Keratinocyte (primary cell): ENCODE measurements around the gene ARFGAP3. TPM values are rescaled to one million over a fixed set of nuclear protein-coding genes. Genes with fewer than 3 reads are reported as not detected.

ENCODE experiments used
- DNase-seq: peaks from one replicate; pipeline ENCODE4 v3.0.0-alpha.2; 2011; ENCODE audit warnings: low read depth, missing footprints, low spot score
- FAIRE-seq: peaks from 2 replicates; lab custom pipeline; 2011; peaks lifted over from hg19 to GRCh38; lab: Jason Lieb, UNC
- H2AFZ ChIP-seq: 2 replicates; pipeline ENCODE4 v1.6.0; 2012; ENCODE audit warnings: low read length, control low read depth, inconsistent platforms; ENCODE audit not compliant: control insufficient read depth
- H3K27ac ChIP-seq: 2 replicates; pipeline ENCODE4 v1.5.1; 2011; ENCODE audit warnings: low read length; ENCODE audit not compliant: control insufficient read depth, insufficient read depth
- H3K27me3 ChIP-seq: 3 replicates; pipeline ENCODE4 v1.6.0; 2011; ENCODE audit warnings: low read length; ENCODE audit not compliant: control insufficient read depth, insufficient read depth; ENCODE audit errors: extremely low read depth
- H3K36me3 ChIP-seq, 2 experiments: 2 replicates in 1 of 2; 3 replicates in 1 of 2; pipeline ENCODE4 v1.5.1; 2011; ENCODE audit warnings: low read length in 2 of 2, mild to moderate bottlenecking in 1 of 2; ENCODE audit not compliant: control insufficient read depth in 2 of 2, insufficient read depth in 2 of 2; ENCODE audit errors: extremely low read depth in 1 of 2
- H3K4me1 ChIP-seq: 3 replicates; pipeline ENCODE4 v1.5.1; 2011; ENCODE audit warnings: low read length; ENCODE audit not compliant: control insufficient read depth, insufficient read depth; ENCODE audit errors: extremely low read depth
- H3K4me2 ChIP-seq: 3 replicates; pipeline ENCODE4 v1.6.0; 2011; ENCODE audit warnings: low read depth, low read length; ENCODE audit not compliant: control insufficient read depth, insufficient read depth; ENCODE audit errors: extremely low read depth
- H3K4me3 ChIP-seq, 3 experiments: fragments of 200-600 bp in 1 of 3; sonication (generic) in 1 of 3; 2 replicates in 2 of 3; 3 replicates in 1 of 3; pipeline ENCODE4 v1.5.1; 2011 to 2016; ENCODE audit warnings: low read length in 3 of 3, mild to moderate bottlenecking in 3 of 3, control low read depth in 2 of 3, inconsistent platforms in 1 of 3, low read depth in 1 of 3, mixed read lengths in 1 of 3, mixed run types in 1 of 3, moderate library complexity in 1 of 3; ENCODE audit not compliant: control insufficient read depth in 2 of 3, insufficient read depth in 2 of 3; ENCODE audit errors: extremely low read depth in 1 of 3
- H3K79me2 ChIP-seq: 2 replicates; pipeline ENCODE4 v1.6.0; 2012; ENCODE audit warnings: low read length; ENCODE audit not compliant: control insufficient read depth, insufficient read depth
- H3K9ac ChIP-seq: 3 replicates; pipeline ENCODE4 v1.6.0; 2011; ENCODE audit warnings: low read length; ENCODE audit not compliant: control insufficient read depth, insufficient read depth; ENCODE audit errors: extremely low read depth
- H3K9me1 ChIP-seq: 3 replicates; pipeline ENCODE4 v1.6.0; 2011; ENCODE audit warnings: low read length; ENCODE audit not compliant: control insufficient read depth, insufficient read depth; ENCODE audit errors: extremely low read depth
- H3K9me3 ChIP-seq: 2 replicates; pipeline ENCODE4 v1.5.1; 2012; ENCODE audit warnings: low read depth, low read length; ENCODE audit not compliant: control insufficient read depth
- H4K20me1 ChIP-seq: 3 replicates; pipeline ENCODE4 v1.6.0; 2011; ENCODE audit warnings: low read length; ENCODE audit not compliant: control insufficient read depth, insufficient read depth; ENCODE audit errors: extremely low read depth
- EZH2 ChIP-seq: IDR thresholded peaks from one replicate; pipeline ENCODE4 v1.6.1; 2012; ENCODE audit warnings: inconsistent platforms, mild to moderate bottlenecking, low read length, moderate library complexity
- dilution Hi-C: fragments of 300-500 bp; cut with MboI; formaldehyde crosslinking; loops from one replicate; pipeline ENCODE4 v1.7.0; 2020; ENCODE audit warnings: low sequenced_read_pairs; ENCODE audit not compliant: extremely low pct_ligation_motif_present
- polyA plus RNA-seq, 5 experiments: library from polyadenylated mRNA; depleted of rRNA in 3 of 5; stranded (reverse) in 3 of 5; stranded (forward) in 1 of 5; unstranded in 1 of 5; fragments of >200 nt; gene quantifications; 1 replicate in 1 of 5; 2 replicates in 3 of 5; 3 replicates in 1 of 5; pipeline versions ENCODE4 v1.2.1 to v1.2.3, GENCODE V29; 2011 to 2012; ENCODE audit warnings: missing spikeins in 2 of 5, low read depth in 1 of 5, low replicate concordance in 1 of 5
- TF ChIP-seq, protein P1 (sequence below), 3 experiments: IDR thresholded peaks in 1 of 3; conservative IDR thresholded peaks in 1 of 3; optimal IDR thresholded peaks in 1 of 3; 2 replicates in 2 of 3; 3 replicates in 1 of 3; pipeline versions ENCODE3 to v1.5.1; 2011; ENCODE audit warnings: low read length in 3 of 3, mild to moderate bottlenecking in 3 of 3, moderate library complexity in 2 of 3, control low read depth in 1 of 3, inconsistent platforms in 1 of 3; ENCODE audit not compliant: insufficient read depth in 2 of 3; ENCODE audit errors: extremely low read depth in 1 of 3

Gene ARFGAP3
- polyA plus RNA-seq, 1 donor (not counting 4 experiments of a cell fraction or from before 2014, with no cell fraction given): 28.3 TPM

GRCh38 chr22:42797011-42797410, 60.1 kb downstream of the ARFGAP3 start:
- Histone ChIP-seq H3K36me3 (peaks cover 20 to 22% of the 10 kb centered on the region in 2 experiments), H3K9me1 (no peaks in the 10 kb centered on the region), H3K4me1 (no peaks in the 10 kb centered on the region), H4K20me1 (no peaks in the 10 kb centered on the region), H2AFZ (no peak overlapping the region), H3K79me2 (no peaks in the 10 kb centered on the region), H3K4me2 (no peak overlapping the region), H3K9ac (no peak overlapping the region), H3K9me3 (no peaks in the 10 kb centered on the region), H3K27me3 (no peaks in the 10 kb centered on the region), H3K27ac (no peak overlapping the region), H3K4me3 (no peak overlapping the region)
- no peak for TF ChIP-seq EZH2
- TF ChIP-seq, protein P1, sequence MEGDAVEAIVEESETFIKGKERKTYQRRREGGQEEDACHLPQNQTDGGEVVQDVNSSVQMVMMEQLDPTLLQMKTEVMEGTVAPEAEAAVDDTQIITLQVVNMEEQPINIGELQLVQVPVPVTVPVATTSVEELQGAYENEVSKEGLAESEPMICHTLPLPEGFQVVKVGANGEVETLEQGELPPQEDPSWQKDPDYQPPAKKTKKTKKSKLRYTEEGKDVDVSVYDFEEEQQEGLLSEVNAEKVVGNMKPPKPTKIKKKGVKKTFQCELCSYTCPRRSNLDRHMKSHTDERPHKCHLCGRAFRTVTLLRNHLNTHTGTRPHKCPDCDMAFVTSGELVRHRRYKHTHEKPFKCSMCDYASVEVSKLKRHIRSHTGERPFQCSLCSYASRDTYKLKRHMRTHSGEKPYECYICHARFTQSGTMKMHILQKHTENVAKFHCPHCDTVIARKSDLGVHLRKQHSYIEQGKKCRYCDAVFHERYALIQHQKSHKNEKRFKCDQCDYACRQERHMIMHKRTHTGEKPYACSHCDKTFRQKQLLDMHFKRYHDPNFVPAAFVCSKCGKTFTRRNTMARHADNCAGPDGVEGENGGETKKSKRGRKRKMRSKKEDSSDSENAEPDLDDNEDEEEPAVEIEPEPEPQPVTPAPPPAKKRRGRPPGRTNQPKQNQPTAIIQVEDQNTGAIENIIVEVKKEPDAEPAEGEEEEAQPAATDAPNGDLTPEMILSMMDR (optimal IDR thresholded peaks at IDR 0.05 in 1 of 3, IDR thresholded peaks at IDR 0.05 in 1 of 3, conservative IDR thresholded peaks at IDR 0.05 in 1 of 3; ENCODE audit: extremely low read depth in 1 of 3, insufficient read depth in 2 of 3, low read length in 3 of 3): no peak
- FAIRE-seq: no peak
- DNase-seq: no peak
- dilution Hi-C loops: no loop called here

DNA sequence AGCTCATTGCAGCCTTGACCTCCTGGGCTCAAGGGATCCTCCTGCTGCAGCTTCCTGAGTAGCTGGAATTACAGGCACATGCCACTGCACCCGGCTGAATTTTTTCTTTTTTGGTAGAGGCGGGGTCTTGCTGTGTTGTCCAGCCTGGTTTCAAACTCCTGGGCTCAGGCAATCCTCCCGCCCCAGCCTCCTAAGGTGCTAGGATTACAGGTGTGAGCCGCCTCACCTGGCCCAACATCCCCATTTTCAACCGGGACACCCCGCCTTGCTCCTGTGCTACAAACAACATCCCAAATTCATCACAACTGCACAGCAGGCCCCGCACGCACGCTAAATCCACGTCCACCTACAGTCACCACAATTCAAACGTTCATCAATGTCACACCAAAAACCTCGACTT, 61.0 kb downstream of the ARFGAP3 start:
- H3K9ac ChIP-seq: no peak overlapping the region
- H3K36me3 ChIP-seq: peaks cover 20 to 21% of the 10 kb centered on the region in 2 experiments
- no peak for DNase-seq
- H3K4me2 ChIP-seq: no peak overlapping the region
- no peak overlapping the region for H3K27ac ChIP-seq
- H4K20me1 ChIP-seq: no peaks in the 10 kb centered on the region
- FAIRE-seq: no peak
- no peaks in the 10 kb centered on the region for H3K27me3 ChIP-seq
- H2AFZ ChIP-seq: no peak overlapping the region
- H3K9me1 ChIP-seq: no peaks in the 10 kb centered on the region
- peaks cover 1% of the 10 kb centered on the region for H3K4me1 ChIP-seq
- H3K9me3 ChIP-seq: no peaks in the 10 kb centered on the region
- TF ChIP-seq EZH2: no peak
- TF ChIP-seq, protein P1 (optimal IDR thresholded peaks at IDR 0.05 in 1 of 3, IDR thresholded peaks at IDR 0.05 in 1 of 3, conservative IDR thresholded peaks at IDR 0.05 in 1 of 3; ENCODE audit: extremely low read depth in 1 of 3, insufficient read depth in 2 of 3, low read length in 3 of 3): no peak
- H3K4me3 ChIP-seq: no peak overlapping the region
- no peaks in the 10 kb centered on the region for H3K79me2 ChIP-seq
- dilution Hi-C loops: no loop called here
